ENCODE results near the gene KCNQ1.

The KCNQ1 gene

DNA sequence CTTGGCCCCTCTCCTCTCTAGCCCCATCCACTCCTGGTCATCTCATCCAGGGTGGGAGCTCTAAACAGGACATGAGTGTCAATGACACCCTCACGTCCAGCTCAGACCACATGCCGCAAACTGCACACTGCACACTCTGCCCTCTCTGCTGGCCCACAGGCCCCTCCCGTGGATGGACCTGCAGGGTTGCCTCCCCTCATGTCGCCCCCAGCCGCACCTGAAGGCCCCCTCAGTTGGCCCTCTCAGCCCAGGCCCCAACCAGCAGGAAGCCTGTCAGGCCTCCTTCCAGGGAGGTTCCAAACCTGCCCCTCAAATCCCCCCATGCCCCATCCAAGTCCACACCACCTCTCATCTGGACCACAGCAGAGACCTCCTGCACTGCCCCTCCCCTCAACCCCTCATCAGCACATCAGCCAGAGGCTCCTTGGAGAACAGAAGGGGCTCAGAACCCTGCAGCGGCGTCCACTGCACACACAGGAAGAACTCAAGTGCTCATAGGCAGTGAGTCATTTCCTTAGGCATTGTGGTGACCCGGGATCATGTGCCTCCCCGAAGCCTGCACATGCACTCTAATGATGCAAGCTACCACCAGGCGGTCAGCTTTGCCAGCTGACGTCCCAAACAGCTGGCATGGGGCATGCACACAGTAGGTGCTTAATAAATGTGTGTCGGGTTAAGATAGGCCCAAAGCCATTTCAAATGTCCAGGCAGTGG is 453.7 kb downstream of the KCNQ1 start:
- no peak for DNase-seq
